Measurements from ENCODE around the gene GTF2IRD1. TPM values are rescaled to one million over a fixed set of nuclear protein-coding genes. Genes with fewer than 3 reads are reported as not detected.
A peak's percentile ranks its signal among the peaks of the same experiment; 100 is the strongest.

The GTF2IRD1 gene
- total and polyA plus RNA-seq, 8 donors: 7.1 to 15.9 (median 9.9) TPM

DNA sequence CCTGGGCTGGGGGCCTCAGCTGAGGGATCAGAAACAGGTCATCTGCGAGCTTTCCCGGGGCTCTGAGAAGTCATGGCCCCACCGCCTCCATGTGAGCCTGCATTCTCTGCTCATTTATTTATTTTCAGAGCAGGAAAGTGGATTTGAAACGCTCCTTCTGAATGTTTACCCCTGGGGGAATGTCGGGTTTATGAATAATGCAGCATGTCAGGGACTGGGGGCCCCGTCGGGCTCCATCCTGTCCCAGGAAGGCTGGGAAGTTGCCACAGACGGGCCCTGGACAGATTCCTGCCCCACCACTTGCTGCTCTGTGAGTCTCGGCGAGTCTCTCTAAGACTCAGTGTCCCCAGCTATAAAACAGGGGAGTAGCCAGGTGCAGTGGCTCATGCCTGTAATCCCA is 11.9 kb upstream of the GTF2IRD1 start:
- DNase-seq (no peak), FAIRE-seq (no peak), ATAC-seq (no peak)
- H3K27ac ChIP-seq: no peak overlapping the region
- TF ChIP-seq CTCF (IDR thresholded peaks at IDR 0.05): no peak
- no peaks in the 10 kb centered on the region for H3K4me1 ChIP-seq
- no peaks in the 10 kb centered on the region for H3K27me3 ChIP-seq
- intact Hi-C loops (cut with DNase I): loop anchor here in 1 of 3 donors (10.0 kb wide), 2 partner anchors 93 to 123 kb away; no protein-coding TSS in a partner anchor
- no peaks in the 10 kb centered on the region for H3K36me3 ChIP-seq
- 69 to 77% methylated on average over 10 of the region's 10 CpGs for WGBS, 2 donors
- no peaks in the 10 kb centered on the region for H3K9me3 ChIP-seq
- no peak overlapping the region for H3K4me3 ChIP-seq

- Histone ChIP-seq H3K4me3 (no peak overlapping the region), H3K27ac (no peak overlapping the region), H3K9me3 (no peaks in the 10 kb centered on the region), H3K36me3 (no peaks in the 10 kb centered on the region), H3K4me1 (no peaks in the 10 kb centered on the region), H3K27me3 (no peaks in the 10 kb centered on the region)
- 56 to 65% methylated on average over 21 of the region's 21 CpGs for WGBS, 2 donors
- no peak for TF ChIP-seq CTCF (IDR thresholded peaks at IDR 0.05)
- intact Hi-C loops (cut with DNase I): loop anchor here in 1 of 3 donors (10.0 kb wide), 2 partner anchors 91 to 121 kb away; no protein-coding TSS in a partner anchor
- ATAC-seq: no peak
- FAIRE-seq: no peak
- no peak for DNase-seq
These were observed 10.0 kb upstream of the GTF2IRD1 start for GRCh38 chr7:74443543-74444247.

GRCh38 chr7:74449144-74449543 is 4.6 kb upstream of the GTF2IRD1 start:
- Histone ChIP-seq H3K36me3 (no peaks in the 10 kb centered on the region), H3K9me3 (no peaks in the 10 kb centered on the region), H3K27me3 (no peaks in the 10 kb centered on the region), H3K4me1 (no peaks in the 10 kb centered on the region), H3K27ac (no peak overlapping the region), H3K4me3 (no peak overlapping the region)
- DNase-seq (no peak), FAIRE-seq (no peak), ATAC-seq (no peak)
- TF ChIP-seq CTCF (IDR thresholded peaks at IDR 0.05): no peak
- intact Hi-C loops (cut with DNase I): loop anchor here in 1 of 3 donors (10.0 kb wide), 2 partner anchors 86 to 116 kb away; no protein-coding TSS in a partner anchor
- 85 to 88% methylated on average over 4 of the region's 4 CpGs for WGBS, 2 donors

DNA sequence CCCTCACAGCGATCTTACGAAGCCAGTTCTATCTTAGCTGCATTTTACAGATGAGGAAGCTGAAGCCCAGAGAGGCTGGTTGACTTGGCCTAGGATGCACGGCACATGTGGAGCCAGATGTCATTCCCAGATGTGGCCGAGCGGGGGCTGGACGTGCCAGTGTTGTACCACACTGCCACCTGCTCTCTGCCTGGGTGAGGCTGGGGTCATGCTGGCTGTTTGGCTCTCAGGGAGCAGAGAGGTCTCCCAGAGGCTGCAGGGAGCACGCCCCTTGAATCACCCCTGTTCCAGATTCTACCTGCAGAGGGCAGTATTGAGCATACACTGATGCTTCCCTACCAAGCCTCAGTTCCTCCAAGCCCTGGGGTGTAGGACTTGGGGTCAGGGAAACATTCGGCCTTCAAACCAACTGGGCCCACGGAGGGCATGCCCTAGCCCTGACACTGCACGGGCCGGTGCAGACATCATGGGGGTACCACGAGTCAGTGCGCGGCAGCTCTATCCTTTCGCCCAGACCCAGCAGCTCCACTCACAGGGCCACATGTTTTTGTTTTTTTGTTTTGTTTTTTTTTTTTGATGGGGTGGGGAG is 3.8 kb upstream of the GTF2IRD1 start:
- Histone ChIP-seq H3K4me1 (peaks cover 0 to 1% (median 0%) of the 10 kb centered on the region in 3 donors), H3K27ac (no peak overlapping the region), H3K4me3 (no peak overlapping the region), H3K36me3 (no peaks in the 10 kb centered on the region), H3K9me3 (no peaks in the 10 kb centered on the region), H3K27me3 (no peaks in the 10 kb centered on the region)
- DNase-seq: peak in 3 of 6 donors; percentile 25 to 73 (median 51)
- ATAC-seq: peak in 3 of 4 donors; percentile 42 to 61 (median 46)
- peak; percentile 75 to 81 (median 79) for TF ChIP-seq CTCF (IDR thresholded peaks at IDR 0.05)
- intact Hi-C loops (cut with DNase I): loop anchor here in 2 of 3 donors (10.0 kb wide), 2 partner anchors 85 to 115 kb away; no protein-coding TSS in a partner anchor
- FAIRE-seq: no peak
- WGBS, 2 donors: 52 to 60% methylated on average over 15 of the region's 15 CpGs
